Esophagus muscularis mucosa (tissue), 4 donors: Measurements from ENCODE around the gene GAL3ST3. TPM values are rescaled to one million over a fixed set of nuclear protein-coding genes. Genes with fewer than 3 reads are reported as not detected.

Source experiments
- DNase-seq: peaks from one replicate; pipeline ENCODE4 v3.0.0-alpha.2; 2017; ENCODE audit errors: extremely low spot score
- H3K27ac ChIP-seq, 4 donors: fragments of 200-600 bp; sonication (generic); replicated peaks in 1 of 4; 1 replicate in 3 of 4; 2 replicates in 1 of 4; pipeline ENCODE4 v1.5.1; 2016 to 2019; ENCODE audit warnings: mild to moderate bottlenecking in 1 of 4
- H3K27me3 ChIP-seq, 4 donors: fragments of 200-600 bp; sonication (generic); one replicate each; pipeline versions ENCODE4 v1.5.1 to v1.6.0; 2016 to 2019
- H3K36me3 ChIP-seq, 4 donors: fragments of 200-600 bp; sonication (generic); one replicate each; pipeline ENCODE4 v1.5.1; 2016 to 2019
- H3K4me1 ChIP-seq, 4 donors: fragments of 200-600 bp; sonication (generic); one replicate each; pipeline ENCODE4 v1.5.1; 2016 to 2019
- H3K4me3 ChIP-seq, 4 donors: fragments of 200-600 bp; sonication (generic); 1 replicate in 2 of 4; 2 replicates in 2 of 4; pipeline ENCODE4 v1.5.1; 2016 to 2019; ENCODE audit warnings: mild to moderate bottlenecking in 4 of 4, moderate library complexity in 1 of 4
- H3K9me3 ChIP-seq, 4 donors: fragments of 200-600 bp; sonication (generic); 1 replicate in 3 of 4; 2 replicates in 1 of 4; pipeline ENCODE4 v1.5.1; 2016 to 2019
- EP300 ChIP-seq: sonication (generic); formaldehyde crosslinking; IDR thresholded peaks from one replicate; pipeline ENCODE4 v1.6.1; 2017; ENCODE audit warnings: antibody characterized with exemption
- POLR2A ChIP-seq: fragments of 450-650 bp; IDR thresholded peaks from one replicate; pipeline ENCODE4 v1.6.1; 2017; ENCODE audit warnings: antibody characterized with exemption, moderate library complexity, mild to moderate bottlenecking, low read depth
- POLR2AphosphoS5 ChIP-seq, 2 donors: sonication (generic); formaldehyde crosslinking; IDR thresholded peaks; one replicate each; pipeline ENCODE4 v1.6.1; 2017; ENCODE audit warnings: antibody characterized with exemption in 2 of 2
- WGBS: methylation state at CpG from one replicate; pipeline ENCODE4 v1.1.5; 2018; 5-methylcytosine and 5-hydroxymethylcytosine counted together
- intact Hi-C: fragments of 100-400 bp; cut with DNase I; formaldehyde crosslinking; loops from one replicate; pipeline ENCODE4 v1.15.1; 2023
- total RNA-seq, 4 donors: library from RNA; depleted of rRNA; stranded (reverse); fragments of >200 nt; gene quantifications; one replicate each; pipeline versions ENCODE4 v1.1.0 to v1.2.1, GENCODE V29; 2016
- TF ChIP-seq, protein P1 (sequence below), 3 experiments: fragments of 200-600 bp in 2 of 3; fragments of 450-650 bp in 1 of 3; sonication (generic) in 2 of 3; IDR thresholded peaks; one replicate each; pipeline ENCODE4 v1.5.1; 2017 to 2019; ENCODE audit warnings: antibody characterized with exemption in 3 of 3, mild to moderate bottlenecking in 2 of 3, moderate library complexity in 1 of 3

GAL3ST3 gene
- total RNA-seq, 4 donors from 2014 or later = 0.83 to 7.4 (median 3.3) TPM

DNA sequence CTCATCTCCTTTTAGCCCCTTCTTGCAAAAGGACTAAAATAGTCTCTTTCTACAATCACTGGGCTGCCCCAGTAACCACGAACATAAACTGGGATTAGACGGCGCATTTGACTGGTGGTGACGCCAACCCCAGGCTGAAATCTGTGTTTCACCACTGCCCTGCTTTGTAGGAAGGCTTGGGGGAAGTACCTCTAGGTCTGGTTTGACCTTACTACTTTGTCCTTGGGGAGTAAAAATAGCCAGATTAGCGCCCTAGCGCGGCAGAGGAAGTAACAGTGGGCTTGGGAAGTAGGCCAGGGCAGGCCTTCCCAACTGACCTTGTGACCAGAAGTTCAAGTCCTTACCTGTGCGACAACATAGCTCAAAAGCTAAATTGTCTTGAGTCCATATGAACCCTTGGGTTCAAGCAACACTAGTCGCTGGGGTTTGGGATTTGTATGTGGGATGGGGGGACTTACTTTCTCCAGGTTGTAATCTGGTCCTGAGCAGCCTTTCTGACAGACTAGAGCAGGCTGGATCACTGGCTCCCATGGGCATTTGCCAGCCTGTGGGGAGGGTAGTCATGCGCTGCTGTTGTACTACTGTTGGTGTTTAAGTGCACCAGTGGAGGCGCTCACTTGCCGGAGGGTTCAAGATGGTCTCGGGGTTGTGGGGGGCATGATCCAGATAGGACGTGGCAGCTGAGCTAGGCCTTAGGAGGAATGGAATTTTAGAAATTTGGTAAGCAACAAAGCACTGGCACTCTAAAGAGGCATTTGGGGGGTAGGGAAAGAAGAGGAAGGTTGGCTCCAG lies 20.2 kb upstream of the GAL3ST3 start:
- no peak for TF ChIP-seq EP300
- TF ChIP-seq, protein P1, sequence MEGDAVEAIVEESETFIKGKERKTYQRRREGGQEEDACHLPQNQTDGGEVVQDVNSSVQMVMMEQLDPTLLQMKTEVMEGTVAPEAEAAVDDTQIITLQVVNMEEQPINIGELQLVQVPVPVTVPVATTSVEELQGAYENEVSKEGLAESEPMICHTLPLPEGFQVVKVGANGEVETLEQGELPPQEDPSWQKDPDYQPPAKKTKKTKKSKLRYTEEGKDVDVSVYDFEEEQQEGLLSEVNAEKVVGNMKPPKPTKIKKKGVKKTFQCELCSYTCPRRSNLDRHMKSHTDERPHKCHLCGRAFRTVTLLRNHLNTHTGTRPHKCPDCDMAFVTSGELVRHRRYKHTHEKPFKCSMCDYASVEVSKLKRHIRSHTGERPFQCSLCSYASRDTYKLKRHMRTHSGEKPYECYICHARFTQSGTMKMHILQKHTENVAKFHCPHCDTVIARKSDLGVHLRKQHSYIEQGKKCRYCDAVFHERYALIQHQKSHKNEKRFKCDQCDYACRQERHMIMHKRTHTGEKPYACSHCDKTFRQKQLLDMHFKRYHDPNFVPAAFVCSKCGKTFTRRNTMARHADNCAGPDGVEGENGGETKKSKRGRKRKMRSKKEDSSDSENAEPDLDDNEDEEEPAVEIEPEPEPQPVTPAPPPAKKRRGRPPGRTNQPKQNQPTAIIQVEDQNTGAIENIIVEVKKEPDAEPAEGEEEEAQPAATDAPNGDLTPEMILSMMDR (IDR thresholded peaks at IDR 0.05) = peak in 1 of 3 experiments; percentile 5
- DNase-seq = no peak
- intact Hi-C loops = no loop called here
- peak overlapping the region; percentile 88 to 98 (median 93) for H3K27ac ChIP-seq
- WGBS = 57% methylated on average over 9 of the region's 14 CpGs
- peaks cover 35 to 55% (median 47%) of the 10 kb centered on the region in 4 donors for H3K36me3 ChIP-seq
- peaks cover 31 to 50% (median 44%) of the 10 kb centered on the region in 4 donors for H3K4me1 ChIP-seq
- peak overlapping the region; percentile 87 to 97 (median 94) for H3K4me3 ChIP-seq
- no peaks in the 10 kb centered on the region for H3K9me3 ChIP-seq
- no peaks in the 10 kb centered on the region for H3K27me3 ChIP-seq

DNA sequence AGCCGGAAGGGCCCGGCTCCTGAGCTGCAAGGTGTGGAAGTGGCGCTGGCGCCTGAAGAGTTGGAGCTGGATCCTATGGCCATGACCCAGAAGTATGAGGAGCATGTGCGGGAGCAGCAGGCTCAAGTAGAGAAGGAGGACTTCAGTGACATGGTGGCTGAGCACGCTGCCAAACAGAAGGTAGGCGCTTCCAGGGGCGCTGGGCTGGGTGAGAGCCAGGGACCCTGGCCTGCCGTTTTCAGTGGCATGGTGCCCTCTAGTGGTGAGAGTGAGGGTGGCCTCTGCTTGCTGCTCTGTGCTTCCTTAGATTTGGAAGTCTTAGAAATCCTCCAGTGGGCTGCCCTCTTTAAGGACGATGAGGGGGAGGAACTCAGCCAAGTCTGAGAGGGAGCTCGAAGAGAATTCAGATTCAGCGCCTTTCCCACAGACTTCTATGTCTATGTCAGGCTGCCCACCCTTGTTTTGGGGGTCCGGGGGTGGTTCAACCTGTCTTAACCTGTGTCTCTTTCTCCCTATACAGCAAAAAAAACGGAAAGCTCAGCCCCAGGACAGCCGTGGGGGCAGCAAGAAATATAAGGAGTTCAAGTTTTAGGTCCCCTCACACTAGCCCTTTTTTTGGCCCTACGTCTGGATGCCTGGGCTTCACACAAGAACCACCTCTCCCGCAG lies 19.3 kb upstream of the GAL3ST3 start:
- peaks cover 42 to 61% (median 53%) of the 10 kb centered on the region in 4 donors for H3K36me3 ChIP-seq
- DNase-seq = no peak
- H3K4me3 ChIP-seq = no peak overlapping the region
- H3K9me3 ChIP-seq = no peaks in the 10 kb centered on the region
- WGBS = 44% methylated on average over 17 of the region's 17 CpGs
- H3K27ac ChIP-seq = peak overlapping the region; percentile 88 to 98 (median 93)
- H3K27me3 ChIP-seq = no peaks in the 10 kb centered on the region
- peaks cover 31 to 50% (median 44%) of the 10 kb centered on the region in 4 donors for H3K4me1 ChIP-seq
- TF ChIP-seq POLR2AphosphoS5 (IDR thresholded peaks at IDR 0.05) (peak; percentile 19 to 40), EP300 (no peak), POLR2A (no peak)
- TF ChIP-seq, protein P1 (IDR thresholded peaks at IDR 0.05) = peak; percentile 85 to 97 (median 90)
- intact Hi-C loops = no loop called here

DNA sequence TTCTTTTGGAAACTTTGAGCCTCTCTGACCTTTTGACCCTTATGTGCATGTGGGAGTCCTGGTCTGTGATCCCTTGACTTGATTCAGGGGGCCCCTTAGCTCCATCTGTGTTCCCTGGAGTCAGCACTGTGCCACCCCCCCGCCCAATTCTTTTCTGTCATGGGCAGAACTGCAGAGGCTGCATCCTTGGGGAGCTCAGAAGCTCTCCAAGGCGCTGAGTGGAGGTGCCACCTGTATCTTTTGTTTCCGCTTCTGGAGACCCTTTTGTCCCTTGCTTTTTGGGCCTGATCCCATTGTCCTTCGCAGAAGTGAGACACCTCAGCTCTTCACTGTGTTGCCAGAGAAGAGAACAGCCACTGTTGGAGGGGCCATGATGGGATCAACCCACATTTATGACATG lies 18.7 kb upstream of the GAL3ST3 start:
- TF ChIP-seq POLR2A (no peak), EP300 (no peak), POLR2AphosphoS5 (IDR thresholded peaks at IDR 0.05) (no peak)
- TF ChIP-seq, protein P1 (IDR thresholded peaks at IDR 0.05) = no peak
- WGBS = 91% methylated on average over 4 of the region's 4 CpGs
- DNase-seq = no peak
- peaks cover 31 to 46% (median 41%) of the 10 kb centered on the region in 4 donors for H3K4me1 ChIP-seq
- H3K36me3 ChIP-seq = peaks cover 48 to 63% (median 60%) of the 10 kb centered on the region in 4 donors
- peak overlapping the region; percentile 88 to 98 (median 93) for H3K27ac ChIP-seq
- intact Hi-C loops = no loop called here
- H3K27me3 ChIP-seq = no peaks in the 10 kb centered on the region
- H3K9me3 ChIP-seq = no peaks in the 10 kb centered on the region
- no peak overlapping the region for H3K4me3 ChIP-seq

DNA sequence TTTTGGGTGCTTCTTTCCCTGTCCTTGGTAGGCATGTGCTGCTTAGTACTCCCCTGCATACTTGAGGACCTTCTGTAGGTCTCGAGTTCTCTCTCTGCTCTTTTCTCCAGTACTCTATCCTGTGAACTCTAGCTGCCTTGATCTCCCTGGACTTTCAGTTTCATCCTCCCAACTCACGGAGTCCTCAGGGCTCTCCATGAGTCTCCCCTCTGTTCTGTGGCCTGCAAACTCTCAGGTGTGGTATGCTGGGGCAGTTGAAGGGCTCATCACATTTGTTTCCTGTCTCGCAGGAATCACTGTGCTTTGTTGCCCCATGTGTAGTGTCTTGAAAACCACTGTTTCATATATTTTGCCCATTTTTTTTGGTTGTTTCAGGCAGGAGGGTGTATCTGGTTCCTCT lies 17.8 kb upstream of the GAL3ST3 start:
- 77% methylated on average over 3 of the region's 3 CpGs for WGBS
- H3K9me3 ChIP-seq = no peaks in the 10 kb centered on the region
- intact Hi-C loops = no loop called here
- TF ChIP-seq POLR2A (no peak), POLR2AphosphoS5 (IDR thresholded peaks at IDR 0.05) (no peak)
- DNase-seq = no peak
- H3K27me3 ChIP-seq = no peaks in the 10 kb centered on the region
- H3K4me3 ChIP-seq = no peak overlapping the region
- H3K36me3 ChIP-seq = peaks cover 56 to 72% (median 68%) of the 10 kb centered on the region in 4 donors
- peak overlapping the region in 2 of 4 donors; percentile 23 to 96 for H3K27ac ChIP-seq
- H3K4me1 ChIP-seq = peaks cover 28 to 37% (median 32%) of the 10 kb centered on the region in 4 donors

DNA sequence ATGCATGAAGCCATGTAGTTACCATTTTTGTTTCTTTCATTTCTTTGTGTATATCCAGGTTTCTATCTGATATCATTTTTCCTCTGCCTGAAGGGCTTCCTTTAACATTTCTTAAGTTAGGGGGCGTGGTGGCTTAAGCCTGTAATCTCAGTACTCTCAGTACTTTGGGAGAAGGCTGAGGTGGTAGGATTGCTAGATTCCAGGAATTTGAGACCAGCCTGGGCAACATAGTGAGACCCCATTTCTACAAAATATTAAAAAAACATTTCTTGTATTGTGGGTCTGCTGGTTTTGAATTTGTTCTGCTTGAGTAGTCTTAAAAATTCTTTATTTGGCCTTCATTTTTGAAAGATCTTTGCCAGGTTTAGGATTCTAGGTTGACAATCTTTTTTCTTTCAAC lies 15.6 kb upstream of the GAL3ST3 start:
- H3K4me3 ChIP-seq = no peak overlapping the region
- peaks cover 18 to 27% (median 19%) of the 10 kb centered on the region in 4 donors for H3K4me1 ChIP-seq
- H3K27me3 ChIP-seq = no peaks in the 10 kb centered on the region
- WGBS = 96% methylated on average over 1 of the region's 1 CpG
- peaks cover 77 to 94% (median 90%) of the 10 kb centered on the region in 4 donors for H3K36me3 ChIP-seq
- TF ChIP-seq, protein P1 (IDR thresholded peaks at IDR 0.05) = no peak
- TF ChIP-seq EP300 (no peak), POLR2A (no peak), POLR2AphosphoS5 (IDR thresholded peaks at IDR 0.05) (no peak)
- no peaks in the 10 kb centered on the region for H3K9me3 ChIP-seq
- DNase-seq = no peak
- no peak overlapping the region for H3K27ac ChIP-seq
- intact Hi-C loops = no loop called here
